ENCODE measurements around the gene CCRL2.

DNA sequence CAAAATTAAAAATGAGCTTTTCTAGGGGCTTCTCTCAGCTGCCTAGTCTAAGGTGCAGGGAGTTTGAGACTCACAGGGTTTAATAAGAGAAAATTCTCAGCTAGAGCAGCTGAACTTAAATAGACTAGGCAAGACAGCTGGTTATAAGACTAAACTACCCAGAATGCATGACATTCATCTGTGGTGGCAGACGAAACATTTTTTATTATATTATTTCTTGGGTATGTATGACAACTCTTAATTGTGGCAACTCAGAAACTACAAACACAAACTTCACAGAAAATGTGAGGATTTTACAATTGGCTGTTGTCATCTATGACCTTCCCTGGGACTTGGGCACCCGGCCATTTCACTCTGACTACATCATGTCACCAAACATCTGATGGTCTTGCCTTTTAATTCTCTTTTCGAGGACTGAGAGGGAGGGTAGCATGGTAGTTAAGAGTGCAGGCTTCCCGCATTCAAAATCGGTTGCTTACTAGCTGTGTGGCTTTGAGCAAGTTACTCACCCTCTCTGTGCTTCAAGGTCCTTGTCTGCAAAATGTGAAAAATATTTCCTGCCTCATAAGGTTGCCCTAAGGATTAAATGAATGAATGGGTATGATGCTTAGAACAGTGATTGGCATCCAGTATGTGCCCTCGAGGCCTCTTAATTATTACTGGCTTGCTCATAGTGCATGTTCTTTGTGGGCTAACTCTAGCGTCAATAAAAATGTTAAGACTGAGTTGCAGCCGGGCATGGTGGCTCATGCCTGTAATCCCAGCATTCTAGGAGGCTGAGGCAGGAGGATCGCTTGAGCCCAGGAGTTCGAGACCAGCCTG is 35.3 kb upstream of the CCRL2 start:
- TF ChIP-seq YY1 (IDR thresholded peaks at IDR 0.05; ENCODE audit: low read depth), result no peak
- TF ChIP-seq, protein P1, sequence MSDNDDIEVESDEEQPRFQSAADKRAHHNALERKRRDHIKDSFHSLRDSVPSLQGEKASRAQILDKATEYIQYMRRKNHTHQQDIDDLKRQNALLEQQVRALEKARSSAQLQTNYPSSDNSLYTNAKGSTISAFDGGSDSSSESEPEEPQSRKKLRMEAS (IDR thresholded peaks at IDR 0.05), result no peak
- TF ChIP-seq TAF1 (IDR thresholded peaks at IDR 0.05; ENCODE audit: low read depth), result no peak
- no peak for TF ChIP-seq ZBTB7A (IDR thresholded peaks at IDR 0.05; ENCODE audit: low read depth)
- TF ChIP-seq, protein P2, sequence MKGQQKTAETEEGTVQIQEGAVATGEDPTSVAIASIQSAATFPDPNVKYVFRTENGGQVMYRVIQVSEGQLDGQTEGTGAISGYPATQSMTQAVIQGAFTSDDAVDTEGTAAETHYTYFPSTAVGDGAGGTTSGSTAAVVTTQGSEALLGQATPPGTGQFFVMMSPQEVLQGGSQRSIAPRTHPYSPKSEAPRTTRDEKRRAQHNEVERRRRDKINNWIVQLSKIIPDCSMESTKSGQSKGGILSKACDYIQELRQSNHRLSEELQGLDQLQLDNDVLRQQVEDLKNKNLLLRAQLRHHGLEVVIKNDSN (IDR thresholded peaks at IDR 0.05), result no peak
- TF ChIP-seq, protein P3, sequence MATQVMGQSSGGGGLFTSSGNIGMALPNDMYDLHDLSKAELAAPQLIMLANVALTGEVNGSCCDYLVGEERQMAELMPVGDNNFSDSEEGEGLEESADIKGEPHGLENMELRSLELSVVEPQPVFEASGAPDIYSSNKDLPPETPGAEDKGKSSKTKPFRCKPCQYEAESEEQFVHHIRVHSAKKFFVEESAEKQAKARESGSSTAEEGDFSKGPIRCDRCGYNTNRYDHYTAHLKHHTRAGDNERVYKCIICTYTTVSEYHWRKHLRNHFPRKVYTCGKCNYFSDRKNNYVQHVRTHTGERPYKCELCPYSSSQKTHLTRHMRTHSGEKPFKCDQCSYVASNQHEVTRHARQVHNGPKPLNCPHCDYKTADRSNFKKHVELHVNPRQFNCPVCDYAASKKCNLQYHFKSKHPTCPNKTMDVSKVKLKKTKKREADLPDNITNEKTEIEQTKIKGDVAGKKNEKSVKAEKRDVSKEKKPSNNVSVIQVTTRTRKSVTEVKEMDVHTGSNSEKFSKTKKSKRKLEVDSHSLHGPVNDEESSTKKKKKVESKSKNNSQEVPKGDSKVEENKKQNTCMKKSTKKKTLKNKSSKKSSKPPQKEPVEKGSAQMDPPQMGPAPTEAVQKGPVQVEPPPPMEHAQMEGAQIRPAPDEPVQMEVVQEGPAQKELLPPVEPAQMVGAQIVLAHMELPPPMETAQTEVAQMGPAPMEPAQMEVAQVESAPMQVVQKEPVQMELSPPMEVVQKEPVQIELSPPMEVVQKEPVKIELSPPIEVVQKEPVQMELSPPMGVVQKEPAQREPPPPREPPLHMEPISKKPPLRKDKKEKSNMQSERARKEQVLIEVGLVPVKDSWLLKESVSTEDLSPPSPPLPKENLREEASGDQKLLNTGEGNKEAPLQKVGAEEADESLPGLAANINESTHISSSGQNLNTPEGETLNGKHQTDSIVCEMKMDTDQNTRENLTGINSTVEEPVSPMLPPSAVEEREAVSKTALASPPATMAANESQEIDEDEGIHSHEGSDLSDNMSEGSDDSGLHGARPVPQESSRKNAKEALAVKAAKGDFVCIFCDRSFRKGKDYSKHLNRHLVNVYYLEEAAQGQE (IDR thresholded peaks at IDR 0.05; ENCODE audit: low read depth), result no peak
- no peak for TF ChIP-seq CEBPB (IDR thresholded peaks at IDR 0.05)
- no peak for TF ChIP-seq FOXM1 (IDR thresholded peaks at IDR 0.05; ENCODE audit: borderline replicate concordance, low read depth)
- no peak for TF ChIP-seq CREB1 (IDR thresholded peaks at IDR 0.05; ENCODE audit: low read depth)
- TF ChIP-seq EP300 (IDR thresholded peaks at IDR 0.05; ENCODE audit: borderline replicate concordance), result no peak

Data from Ishikawa (cell line).